Fibroblast of lung (primary cell): ENCODE results near the gene SLC39A9. TPM values are rescaled to one million over a fixed set of nuclear protein-coding genes. Genes with fewer than 3 reads are reported as not detected.

ENCODE experiments used
- DNase-seq, 2 donors: peaks; one replicate each; pipeline versions ENCODE4 v3.0.0 to v3.0.0-alpha.2; 2010; ENCODE audit warnings: low read depth in 2 of 2
- H2AFZ ChIP-seq: 2 replicates; pipeline ENCODE4 v1.5.1; 2012; ENCODE audit warnings: low read length, control low read depth, inconsistent platforms
- H3K27ac ChIP-seq: 2 replicates; pipeline ENCODE4 v1.5.1; 2011; ENCODE audit warnings: low read length, control low read depth; ENCODE audit not compliant: insufficient read depth
- H3K27me3 ChIP-seq: 2 replicates; pipeline ENCODE4 v1.5.1; 2011; ENCODE audit warnings: mild to moderate bottlenecking, low read length; ENCODE audit not compliant: control insufficient read depth, insufficient read depth
- H3K36me3 ChIP-seq: 2 replicates; pipeline ENCODE4 v1.5.1; 2011; ENCODE audit warnings: low read length; ENCODE audit not compliant: control insufficient read depth, insufficient read depth
- H3K4me1 ChIP-seq: 2 replicates; pipeline ENCODE4 v1.5.1; 2011; ENCODE audit warnings: low read length; ENCODE audit not compliant: control insufficient read depth, insufficient read depth; ENCODE audit errors: extremely low read depth
- H3K4me2 ChIP-seq: 2 replicates; pipeline ENCODE4 v1.5.1; 2011; ENCODE audit warnings: low read length, control low read depth; ENCODE audit not compliant: insufficient read depth; ENCODE audit errors: extremely low read depth
- H3K4me3 ChIP-seq, 4 experiments: fragments of 200-600 bp in 1 of 4; sonication (generic) in 1 of 4; replicated peaks in 1 of 4; 2 replicates each; pipeline ENCODE4 v1.5.1; 2011 to 2016; ENCODE audit warnings: low read length in 4 of 4, low read depth in 3 of 4, mild to moderate bottlenecking in 3 of 4, control low read depth in 2 of 4, inconsistent platforms in 1 of 4, mixed read lengths in 1 of 4; ENCODE audit not compliant: insufficient read depth in 1 of 4; ENCODE audit errors: control extremely low read depth in 1 of 4
- H3K79me2 ChIP-seq: 2 replicates; pipeline ENCODE4 v1.5.1; 2012; ENCODE audit warnings: mild to moderate bottlenecking, low read length, inconsistent platforms; ENCODE audit not compliant: control insufficient read depth, insufficient read depth
- H3K9ac ChIP-seq: 2 replicates; pipeline ENCODE4 v1.5.1; 2011; ENCODE audit warnings: mild to moderate bottlenecking, low read length, control low read depth; ENCODE audit not compliant: insufficient read depth
- H3K9me3 ChIP-seq: 2 replicates; pipeline ENCODE4 v1.5.1; 2012; ENCODE audit warnings: low read depth, low read length; ENCODE audit not compliant: control insufficient read depth, insufficient read depth
- H4K20me1 ChIP-seq: 2 replicates; pipeline ENCODE4 v1.5.1; 2011; ENCODE audit warnings: low read length; ENCODE audit not compliant: control insufficient read depth, insufficient read depth; ENCODE audit errors: extremely low read depth
- CTCF ChIP-seq, 2 donors: IDR thresholded peaks in 1 of 2; conservative IDR thresholded peaks in 1 of 2; 1 replicate in 1 of 2; 2 replicates in 1 of 2; pipeline ENCODE4 v1.5.1; 2011 to 2012; ENCODE audit warnings: low read length in 2 of 2, control low read depth in 1 of 2, inconsistent platforms in 1 of 2, low read depth in 1 of 2, mild to moderate bottlenecking in 1 of 2
- EZH2 ChIP-seq: IDR thresholded peaks from 2 replicates; pipeline ENCODE4 v1.5.1; 2012; ENCODE audit warnings: low read length, control low read depth, mild to moderate bottlenecking; ENCODE audit errors: missing control alignments
- polyA plus RNA-seq, 2 donors: library from polyadenylated mRNA; depleted of rRNA in 1 of 2; stranded (reverse) in 1 of 2; unstranded in 1 of 2; fragments of >200 nt; gene quantifications; 2 replicates each; pipeline ENCODE4 v1.2.1, GENCODE V29; 2011 to 2012; ENCODE audit warnings: missing spikeins in 1 of 2
- total RNA-seq: library from RNA; depleted of rRNA; stranded (reverse); fragments of >200 nt; gene quantifications from 2 replicates; pipeline ENCODE4 v1.2.1, GENCODE V29; 2014

The SLC39A9 gene
- total and polyA plus RNA-seq, 2 donors (not counting 1 experiment from before 2014, with no cell fraction given), result 81.9 to 104 TPM

- no peak overlapping the region for H2AFZ ChIP-seq
- no peak for DNase-seq
- TF ChIP-seq CTCF (conservative IDR thresholded peaks at IDR 0.05 in 1 of 2, IDR thresholded peaks at IDR 0.05 in 1 of 2; ENCODE audit: low read depth in 1 of 2, low read length in 2 of 2), result no peak
- TF ChIP-seq EZH2, result no peak
- H3K79me2 ChIP-seq, result no peaks in the 10 kb centered on the region
- H3K9me3 ChIP-seq, result no peaks in the 10 kb centered on the region
- H3K4me1 ChIP-seq, result peaks cover 2% of the 10 kb centered on the region
- H3K4me3 ChIP-seq, result no peak overlapping the region
- no peak overlapping the region for H3K9ac ChIP-seq
- no peak overlapping the region for H3K4me2 ChIP-seq
- no peaks in the 10 kb centered on the region for H4K20me1 ChIP-seq
- H3K36me3 ChIP-seq, result no peaks in the 10 kb centered on the region
- H3K27me3 ChIP-seq, result no peaks in the 10 kb centered on the region
- no peak overlapping the region for H3K27ac ChIP-seq
Observed at GRCh38 chr14:69354383-69355153, 43.9 kb upstream of the SLC39A9 start.

- peaks cover 2% of the 10 kb centered on the region for H3K4me1 ChIP-seq
- H3K27me3 ChIP-seq, result no peaks in the 10 kb centered on the region
- no peak overlapping the region for H3K4me3 ChIP-seq
- TF ChIP-seq EZH2 (no peak), CTCF (conservative IDR thresholded peaks at IDR 0.05 in 1 of 2, IDR thresholded peaks at IDR 0.05 in 1 of 2; ENCODE audit: low read depth in 1 of 2, low read length in 2 of 2) (no peak)
- no peak overlapping the region for H3K4me2 ChIP-seq
- DNase-seq, result no peak
- no peaks in the 10 kb centered on the region for H3K9me3 ChIP-seq
- no peaks in the 10 kb centered on the region for H3K79me2 ChIP-seq
- no peak overlapping the region for H3K9ac ChIP-seq
- no peaks in the 10 kb centered on the region for H4K20me1 ChIP-seq
- H3K36me3 ChIP-seq, result no peaks in the 10 kb centered on the region
- H3K27ac ChIP-seq, result no peak overlapping the region
- H2AFZ ChIP-seq, result no peak overlapping the region
Observed at GRCh38 chr14:69355154-69355597, 43.3 kb upstream of the SLC39A9 start.

GRCh38 chr14:69355607-69356281 is 42.7 kb upstream of the SLC39A9 start:
- Histone ChIP-seq H3K79me2 (no peaks in the 10 kb centered on the region), H3K4me3 (no peak overlapping the region), H3K9me3 (no peaks in the 10 kb centered on the region), H4K20me1 (no peaks in the 10 kb centered on the region), H3K27me3 (no peaks in the 10 kb centered on the region), H3K27ac (no peak overlapping the region), H3K4me1 (peaks cover 2% of the 10 kb centered on the region), H3K9ac (no peak overlapping the region), H3K4me2 (no peak overlapping the region), H2AFZ (no peak overlapping the region), H3K36me3 (no peaks in the 10 kb centered on the region)
- DNase-seq, result peak; percentile 50 to 84
- TF ChIP-seq CTCF (conservative IDR thresholded peaks at IDR 0.05 in 1 of 2, IDR thresholded peaks at IDR 0.05 in 1 of 2; ENCODE audit: low read depth in 1 of 2, low read length in 2 of 2) (no peak), EZH2 (no peak)
